Colonic mucosa (tissue), 4 donors: Measurements from ENCODE around the gene CACNA1D. TPM values are rescaled to one million over a fixed set of nuclear protein-coding genes. Genes with fewer than 3 reads are reported as not detected.

Source experiments
- DNase-seq: peaks from one replicate; pipeline ENCODE4 v3.0.0-alpha.2; 2020
- H3K27ac ChIP-seq: fragments of 200-600 bp; one replicate; pipeline ENCODE4 v1.8.0; 2021
- H3K27me3 ChIP-seq: fragments of 200-600 bp; one replicate; pipeline ENCODE4 v1.8.0; 2021
- H3K36me3 ChIP-seq: fragments of 200-600 bp; one replicate; pipeline ENCODE4 v1.8.0; 2021
- H3K4me1 ChIP-seq: fragments of 200-600 bp; one replicate; pipeline ENCODE4 v1.8.0; 2021; ENCODE audit warnings: mild to moderate bottlenecking
- H3K4me3 ChIP-seq: fragments of 200-600 bp; one replicate; pipeline ENCODE4 v1.8.0; 2021
- H3K9ac ChIP-seq, 2 donors: one replicate each; pipeline ENCODE4 v1.7.0; 2013; ENCODE audit warnings: control low read depth in 2 of 2, low read depth in 2 of 2, low read length in 2 of 2
- H3K9me3 ChIP-seq: fragments of 200-600 bp; one replicate; pipeline ENCODE4 v1.8.0; 2021
- CTCF ChIP-seq: fragments of 200-600 bp; IDR thresholded peaks from one replicate; pipeline ENCODE4 v1.8.0; 2022; ENCODE audit warnings: antibody characterized with exemption, mild to moderate bottlenecking
- intact Hi-C: fragments of 100-400 bp; cut with DNase I; formaldehyde crosslinking; loops from one replicate; pipeline ENCODE4 v1.14.1; 2022
- total RNA-seq, 2 donors: library from RNA; stranded (reverse); fragmentation: NEBNext Ultra II Directional in 1 of 2; extraction: Animal tissue kit (Norgen Biotek cat#: 25700) in 1 of 2; gene quantifications; one replicate each; pipeline ENCODE4 v1.2.1, GENCODE V29; 2021
- donor health status: healthy.
- donor health status: DM: no; HTN: no; CAD: no.
- donor health status: DM: no; HTN: no; CAD: no.

CACNA1D gene
- total RNA-seq, 2 donors from 2014 or later: 9.6 to 17.1 TPM

- Histone ChIP-seq H3K9me3 (no peaks in the 10 kb centered on the region), H3K27me3 (no peaks in the 10 kb centered on the region), H3K36me3 (no peaks in the 10 kb centered on the region), H3K9ac (no peak overlapping the region), H3K4me3 (no peak overlapping the region), H3K4me1 (no peaks in the 10 kb centered on the region), H3K27ac (no peak overlapping the region)
- TF ChIP-seq CTCF: no peak
- no peak for DNase-seq
- intact Hi-C loops: no loop called here
Measured at GRCh38 chr3:53626876-53627275, 132.5 kb downstream of the CACNA1D start.

- H3K4me3 ChIP-seq: no peak overlapping the region
- no peaks in the 10 kb centered on the region for H3K9me3 ChIP-seq
- no peaks in the 10 kb centered on the region for H3K27me3 ChIP-seq
- no peaks in the 10 kb centered on the region for H3K4me1 ChIP-seq
- no peak overlapping the region for H3K9ac ChIP-seq
- no peaks in the 10 kb centered on the region for H3K36me3 ChIP-seq
- H3K27ac ChIP-seq: no peak overlapping the region
- intact Hi-C loops: no loop called here
- TF ChIP-seq CTCF: no peak
- no peak for DNase-seq
Measured at GRCh38 chr3:53628536-53629401, 134.4 kb downstream of the CACNA1D start.

- Histone ChIP-seq H3K9me3 (no peaks in the 10 kb centered on the region), H3K4me1 (no peaks in the 10 kb centered on the region), H3K27ac (no peak overlapping the region), H3K27me3 (no peaks in the 10 kb centered on the region), H3K4me3 (no peak overlapping the region), H3K9ac (no peak overlapping the region), H3K36me3 (no peaks in the 10 kb centered on the region)
- intact Hi-C loops: no loop called here
- DNase-seq: no peak
- TF ChIP-seq CTCF: no peak
Measured at GRCh38 chr3:53629402-53629723, 135.0 kb downstream of the CACNA1D start.

GRCh38 chr3:53630547-53630946 lies 136.1 kb downstream of the CACNA1D start:
- H3K4me3 ChIP-seq: no peak overlapping the region
- H3K9me3 ChIP-seq: no peaks in the 10 kb centered on the region
- DNase-seq: no peak
- no peaks in the 10 kb centered on the region for H3K27me3 ChIP-seq
- no peaks in the 10 kb centered on the region for H3K4me1 ChIP-seq
- H3K27ac ChIP-seq: no peak overlapping the region
- intact Hi-C loops: no loop called here
- no peak overlapping the region for H3K9ac ChIP-seq
- TF ChIP-seq CTCF: no peak
- no peaks in the 10 kb centered on the region for H3K36me3 ChIP-seq

- Histone ChIP-seq H3K9me3 (no peaks in the 10 kb centered on the region), H3K36me3 (no peaks in the 10 kb centered on the region), H3K27me3 (no peaks in the 10 kb centered on the region), H3K4me3 (no peak overlapping the region), H3K9ac (no peak overlapping the region), H3K4me1 (no peaks in the 10 kb centered on the region), H3K27ac (no peak overlapping the region)
- DNase-seq: peak; percentile 28
- intact Hi-C loops: no loop called here
- no peak for TF ChIP-seq CTCF
Measured at GRCh38 chr3:53633197-53633787, 138.9 kb downstream of the CACNA1D start.
